Thyroid gland (tissue), 4 donors: Measurements from ENCODE around the gene MB21D2.

Experiments
- POLR2A ChIP-seq, 2 donors: fragments of 450-650 bp; IDR thresholded peaks; one replicate each; pipeline ENCODE4 v1.6.1; 2017; ENCODE audit warnings: antibody characterized with exemption in 2 of 2, mild to moderate bottlenecking in 2 of 2, moderate library complexity in 1 of 2
- TF ChIP-seq, protein P1 (sequence below), 6 experiments: fragments of 200-600 bp in 3 of 6; fragments of 450-650 bp in 3 of 6; sonication (generic) in 3 of 6; IDR thresholded peaks; one replicate each; pipeline ENCODE4 v1.5.1; 2016 to 2019; ENCODE audit warnings: antibody characterized with exemption in 6 of 6, mild to moderate bottlenecking in 2 of 6, inconsistent platforms in 1 of 6, moderate library complexity in 1 of 6

DNA sequence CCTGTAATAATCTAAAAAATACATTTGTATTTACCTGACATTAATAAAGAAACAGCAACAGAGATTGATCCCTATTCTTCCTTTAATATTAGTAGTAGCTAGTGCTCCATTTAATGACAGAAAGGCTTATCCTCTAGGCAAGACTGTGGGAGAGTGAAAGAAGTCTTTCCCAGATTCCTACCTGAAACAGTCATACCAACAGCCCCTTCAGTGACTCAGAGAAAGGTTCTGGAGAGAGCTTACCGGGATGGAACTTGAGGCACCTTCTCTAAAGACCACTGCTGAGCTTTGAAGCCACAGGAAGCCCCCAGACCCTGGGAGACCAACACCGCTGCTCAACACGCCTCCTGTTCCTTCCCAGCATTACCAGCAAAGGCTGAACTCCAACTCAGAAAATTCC is 123.4 kb downstream of the MB21D2 start:
- TF ChIP-seq, protein P1, sequence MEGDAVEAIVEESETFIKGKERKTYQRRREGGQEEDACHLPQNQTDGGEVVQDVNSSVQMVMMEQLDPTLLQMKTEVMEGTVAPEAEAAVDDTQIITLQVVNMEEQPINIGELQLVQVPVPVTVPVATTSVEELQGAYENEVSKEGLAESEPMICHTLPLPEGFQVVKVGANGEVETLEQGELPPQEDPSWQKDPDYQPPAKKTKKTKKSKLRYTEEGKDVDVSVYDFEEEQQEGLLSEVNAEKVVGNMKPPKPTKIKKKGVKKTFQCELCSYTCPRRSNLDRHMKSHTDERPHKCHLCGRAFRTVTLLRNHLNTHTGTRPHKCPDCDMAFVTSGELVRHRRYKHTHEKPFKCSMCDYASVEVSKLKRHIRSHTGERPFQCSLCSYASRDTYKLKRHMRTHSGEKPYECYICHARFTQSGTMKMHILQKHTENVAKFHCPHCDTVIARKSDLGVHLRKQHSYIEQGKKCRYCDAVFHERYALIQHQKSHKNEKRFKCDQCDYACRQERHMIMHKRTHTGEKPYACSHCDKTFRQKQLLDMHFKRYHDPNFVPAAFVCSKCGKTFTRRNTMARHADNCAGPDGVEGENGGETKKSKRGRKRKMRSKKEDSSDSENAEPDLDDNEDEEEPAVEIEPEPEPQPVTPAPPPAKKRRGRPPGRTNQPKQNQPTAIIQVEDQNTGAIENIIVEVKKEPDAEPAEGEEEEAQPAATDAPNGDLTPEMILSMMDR (IDR thresholded peaks at IDR 0.05), result no peak
- no peak for TF ChIP-seq POLR2A (IDR thresholded peaks at IDR 0.05)
